Colonic mucosa (tissue), 4 donors: ENCODE results near the gene PCBP1. TPM values are rescaled to one million over a fixed set of nuclear protein-coding genes. Genes with fewer than 3 reads are reported as not detected.
A peak's percentile ranks its signal among the peaks of the same experiment; 100 is the strongest.
"Not testable (repeated sequence)": the region's sequence is repeated elsewhere in the genome, so short reads cannot be mapped to it uniquely, and the experiment has no call there.

Source experiments
- DNase-seq: peaks from one replicate; pipeline ENCODE4 v3.0.0-alpha.2; 2020
- H3K27ac ChIP-seq: fragments of 200-600 bp; one replicate; pipeline ENCODE4 v1.8.0; 2021
- H3K27me3 ChIP-seq: fragments of 200-600 bp; one replicate; pipeline ENCODE4 v1.8.0; 2021
- H3K36me3 ChIP-seq: fragments of 200-600 bp; one replicate; pipeline ENCODE4 v1.8.0; 2021
- H3K4me1 ChIP-seq: fragments of 200-600 bp; one replicate; pipeline ENCODE4 v1.8.0; 2021; ENCODE audit warnings: mild to moderate bottlenecking
- H3K4me3 ChIP-seq: fragments of 200-600 bp; one replicate; pipeline ENCODE4 v1.8.0; 2021
- H3K9ac ChIP-seq, 2 donors: one replicate each; pipeline ENCODE4 v1.7.0; 2013; ENCODE audit warnings: control low read depth in 2 of 2, low read depth in 2 of 2, low read length in 2 of 2
- H3K9me3 ChIP-seq: fragments of 200-600 bp; one replicate; pipeline ENCODE4 v1.8.0; 2021
- intact Hi-C: fragments of 100-400 bp; cut with DNase I; formaldehyde crosslinking; loops from one replicate; pipeline ENCODE4 v1.14.1; 2022
- total RNA-seq, 2 donors: library from RNA; stranded (reverse); fragmentation: NEBNext Ultra II Directional in 1 of 2; extraction: Animal tissue kit (Norgen Biotek cat#: 25700) in 1 of 2; gene quantifications; one replicate each; pipeline ENCODE4 v1.2.1, GENCODE V29; 2021
- TF ChIP-seq, protein P1 (sequence below): fragments of 200-600 bp; IDR thresholded peaks from one replicate; pipeline ENCODE4 v1.8.0; 2022; ENCODE audit warnings: antibody characterized with exemption, mild to moderate bottlenecking
- donor health status: healthy.
- donor health status: DM: no; HTN: no; CAD: no.
- donor health status: DM: no; HTN: no; CAD: no.

The PCBP1 gene
- total RNA-seq, 2 donors from 2014 or later, result 348 to 401 TPM

DNA sequence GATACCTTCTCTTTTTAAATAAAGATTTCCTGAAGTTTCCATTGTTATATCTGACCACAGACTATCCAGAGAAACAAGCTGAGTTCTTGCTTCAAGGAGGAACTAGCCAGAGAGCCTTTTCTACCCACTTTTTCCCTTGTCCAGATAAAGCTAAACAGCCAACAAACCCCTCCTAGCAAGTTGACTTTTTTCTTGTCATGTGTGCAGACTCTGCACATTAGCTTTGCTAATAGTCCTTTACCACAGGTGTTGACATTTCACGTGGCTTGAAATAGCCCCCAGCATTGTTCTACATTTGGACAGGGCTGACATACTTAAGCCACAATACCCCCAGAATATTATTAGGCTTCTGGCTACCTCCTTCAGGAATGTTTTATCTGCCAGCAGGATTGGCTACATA is 40.7 kb downstream of the PCBP1 start:
- H3K27me3 ChIP-seq, result no peaks in the 10 kb centered on the region
- peaks cover 10% of the 10 kb centered on the region for H3K4me1 ChIP-seq
- H3K9ac ChIP-seq, result no peak overlapping the region
- H3K4me3 ChIP-seq, result no peak overlapping the region
- intact Hi-C loops, result no loop called here
- TF ChIP-seq, protein P1, sequence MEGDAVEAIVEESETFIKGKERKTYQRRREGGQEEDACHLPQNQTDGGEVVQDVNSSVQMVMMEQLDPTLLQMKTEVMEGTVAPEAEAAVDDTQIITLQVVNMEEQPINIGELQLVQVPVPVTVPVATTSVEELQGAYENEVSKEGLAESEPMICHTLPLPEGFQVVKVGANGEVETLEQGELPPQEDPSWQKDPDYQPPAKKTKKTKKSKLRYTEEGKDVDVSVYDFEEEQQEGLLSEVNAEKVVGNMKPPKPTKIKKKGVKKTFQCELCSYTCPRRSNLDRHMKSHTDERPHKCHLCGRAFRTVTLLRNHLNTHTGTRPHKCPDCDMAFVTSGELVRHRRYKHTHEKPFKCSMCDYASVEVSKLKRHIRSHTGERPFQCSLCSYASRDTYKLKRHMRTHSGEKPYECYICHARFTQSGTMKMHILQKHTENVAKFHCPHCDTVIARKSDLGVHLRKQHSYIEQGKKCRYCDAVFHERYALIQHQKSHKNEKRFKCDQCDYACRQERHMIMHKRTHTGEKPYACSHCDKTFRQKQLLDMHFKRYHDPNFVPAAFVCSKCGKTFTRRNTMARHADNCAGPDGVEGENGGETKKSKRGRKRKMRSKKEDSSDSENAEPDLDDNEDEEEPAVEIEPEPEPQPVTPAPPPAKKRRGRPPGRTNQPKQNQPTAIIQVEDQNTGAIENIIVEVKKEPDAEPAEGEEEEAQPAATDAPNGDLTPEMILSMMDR, result no peak
- H3K27ac ChIP-seq, result no peak overlapping the region
- DNase-seq, result no peak
- no peaks in the 10 kb centered on the region for H3K36me3 ChIP-seq
- H3K9me3 ChIP-seq, result no peaks in the 10 kb centered on the region

DNA sequence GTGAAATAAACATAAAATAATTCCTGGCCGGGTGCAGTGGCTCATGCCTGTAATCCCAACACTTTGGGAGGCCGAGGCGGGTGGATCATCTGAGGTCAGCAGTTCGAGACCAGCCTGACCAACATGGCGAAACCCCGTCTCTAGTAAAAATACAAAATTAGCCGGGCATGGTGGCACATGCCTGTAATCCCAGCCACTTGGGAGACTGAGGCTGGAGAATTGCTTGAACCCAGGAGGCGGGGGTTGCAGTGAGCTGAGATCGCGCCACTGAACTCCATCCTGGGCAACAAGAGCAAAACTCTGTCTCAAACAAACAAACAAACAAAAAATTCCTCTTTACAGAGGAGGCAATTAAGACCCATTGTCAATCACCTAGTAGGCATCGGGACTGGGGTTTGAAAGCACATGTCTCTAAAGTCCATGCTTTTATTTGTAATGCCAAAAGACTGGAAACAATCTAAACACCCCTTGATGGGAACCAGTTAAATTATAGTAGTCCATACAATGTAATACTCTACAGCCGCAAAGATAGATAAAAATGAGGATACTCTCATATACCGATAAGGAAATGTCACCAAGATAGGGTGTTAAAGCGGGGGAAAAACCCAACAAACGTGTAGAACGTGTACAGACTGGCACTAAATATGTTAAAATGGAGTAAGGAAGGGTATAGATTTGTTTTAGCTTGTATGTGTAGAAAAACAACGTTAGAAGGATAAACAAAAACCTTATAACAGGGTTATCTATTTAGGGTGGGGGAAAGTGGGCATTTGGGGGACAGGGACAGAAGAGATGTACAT is 44.3 kb downstream of the PCBP1 start:
- Histone ChIP-seq H3K9ac (peak overlapping the region in 1 of 2 donors; percentile 78), H3K27ac (peak overlapping the region; percentile 90), H3K4me3 (peak overlapping the region; percentile 21)
- H3K36me3 ChIP-seq, H3K9me3 ChIP-seq, H3K4me1 ChIP-seq, intact Hi-C loops, DNase-seq, H3K27me3 ChIP-seq: not testable (repeated sequence)

DNA sequence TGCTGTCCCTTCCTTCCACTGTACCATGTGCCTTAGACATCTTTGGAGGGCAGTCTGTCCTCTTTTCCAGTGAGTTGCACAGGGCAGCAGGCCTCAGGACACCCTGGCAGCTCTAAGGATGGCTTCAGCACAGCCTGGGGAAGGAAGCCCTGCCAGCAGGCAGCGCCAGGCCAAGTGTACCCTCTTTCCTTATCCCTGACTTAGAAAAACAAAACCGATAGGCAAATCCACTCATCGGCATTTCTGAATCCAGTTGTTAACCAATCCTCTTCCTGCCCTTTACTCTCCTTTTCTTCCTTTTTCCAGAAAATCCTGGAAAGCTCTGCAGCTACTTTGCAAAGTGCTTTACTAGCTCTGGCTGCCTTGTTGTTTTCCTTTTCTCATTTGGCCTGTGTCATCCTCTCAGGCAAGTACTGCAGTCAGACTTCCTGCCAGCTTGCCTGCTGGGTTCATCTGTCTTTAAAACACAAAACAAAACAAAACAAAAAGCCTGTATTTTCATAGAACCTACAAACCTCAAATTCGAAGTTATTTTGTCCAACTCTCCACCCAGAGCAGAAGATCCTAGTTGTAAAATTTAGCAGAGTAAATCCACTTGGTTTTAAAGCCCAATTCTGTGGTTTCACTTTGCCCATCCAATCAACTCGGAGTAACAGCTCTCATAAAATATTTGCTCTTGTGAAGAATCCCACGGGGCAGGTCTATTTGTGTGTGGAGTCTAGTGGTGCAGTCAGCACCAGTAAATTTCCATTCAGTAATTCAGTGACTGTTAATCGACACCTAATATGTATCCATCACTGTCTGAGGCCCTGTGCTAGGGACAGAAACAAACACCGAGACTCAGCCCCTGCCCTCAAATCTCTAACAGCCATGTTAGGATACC is 45.2 kb downstream of the PCBP1 start:
- Histone ChIP-seq H3K27ac (peak overlapping the region; percentile 90), H3K9me3 (no peaks in the 10 kb centered on the region), H3K36me3 (no peaks in the 10 kb centered on the region), H3K27me3 (no peaks in the 10 kb centered on the region), H3K4me3 (peak overlapping the region; percentile 21), H3K4me1 (peaks cover 8% of the 10 kb centered on the region), H3K9ac (peak overlapping the region; percentile 51 to 78)
- intact Hi-C loops, result no loop called here
- DNase-seq, result peak; percentile 52
- TF ChIP-seq, protein P1, result no peak

DNA sequence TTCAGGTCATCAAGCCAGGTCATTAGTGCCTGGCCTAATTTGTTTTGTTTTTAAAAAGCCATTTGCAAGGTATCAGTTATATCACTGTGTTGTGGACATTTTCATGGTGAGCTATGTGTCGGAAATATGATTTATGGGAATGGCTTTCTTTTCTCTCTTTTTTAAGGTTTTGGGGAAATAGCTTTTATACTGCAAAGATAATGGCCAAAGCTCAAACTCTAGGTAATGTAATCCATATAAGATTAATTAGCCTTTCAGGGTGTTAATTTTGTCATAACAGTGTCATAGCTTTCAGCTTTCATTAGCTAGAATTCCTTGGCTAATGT is 45.8 kb downstream of the PCBP1 start:
- intact Hi-C loops, result no loop called here
- H3K4me3 ChIP-seq, result no peak overlapping the region

DNA sequence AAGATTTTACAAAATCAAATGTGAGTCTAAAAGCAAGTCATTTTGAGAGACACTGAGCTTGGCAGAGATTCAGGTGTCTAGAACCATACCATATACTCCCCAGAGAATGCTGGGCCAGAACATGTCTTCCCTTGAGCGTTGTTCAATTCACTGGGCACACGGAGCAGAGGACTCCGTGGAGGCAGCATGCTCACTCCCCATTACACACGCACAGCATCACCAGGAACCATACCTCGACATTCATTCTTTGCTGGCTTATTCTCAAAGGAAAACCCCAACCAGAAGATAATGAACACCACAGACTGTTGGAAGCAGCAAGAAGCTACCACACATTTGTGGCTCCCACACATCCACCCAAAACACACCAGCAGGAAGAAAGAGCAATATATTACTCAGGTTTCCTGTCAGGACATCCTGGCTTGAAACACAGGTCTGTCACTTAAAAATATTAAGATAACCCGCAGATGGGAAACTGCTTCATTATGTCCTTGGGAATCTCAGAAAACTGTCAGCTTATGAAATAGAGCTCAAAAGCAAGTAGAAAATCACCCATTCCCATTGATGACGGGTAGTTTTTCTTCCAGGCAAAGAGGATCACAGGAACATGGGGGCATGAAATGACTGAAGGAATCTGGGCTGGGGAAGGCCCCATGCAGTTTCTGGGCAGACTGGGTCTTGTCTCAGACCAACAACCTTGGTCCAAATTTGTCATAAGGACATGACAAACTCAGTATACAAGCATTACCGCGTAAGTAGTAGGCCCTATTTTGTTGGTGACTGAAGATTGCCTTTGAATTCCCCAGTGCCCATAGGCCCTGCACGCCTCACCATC is 46.4 kb downstream of the PCBP1 start:
- Histone ChIP-seq H3K36me3 (no peaks in the 10 kb centered on the region), H3K9me3 (no peaks in the 10 kb centered on the region), H3K27me3 (no peaks in the 10 kb centered on the region), H3K4me3 (no peak overlapping the region), H3K9ac (peak overlapping the region in 1 of 2 donors; percentile 78), H3K27ac (peak overlapping the region; percentile 90), H3K4me1 (peaks cover 8% of the 10 kb centered on the region)
- TF ChIP-seq, protein P1, result no peak
- no peak for DNase-seq
- intact Hi-C loops, result no loop called here

More for the DNA sequence above, 45.8 kb downstream of the PCBP1 start:
- no peak for DNase-seq
- TF ChIP-seq, protein P1, result no peak
- Histone ChIP-seq H3K9ac (peak overlapping the region; percentile 51 to 78), H3K4me1 (peaks cover 8% of the 10 kb centered on the region), H3K36me3 (no peaks in the 10 kb centered on the region), H3K9me3 (no peaks in the 10 kb centered on the region), H3K27me3 (no peaks in the 10 kb centered on the region), H3K27ac (peak overlapping the region; percentile 90)

DNA sequence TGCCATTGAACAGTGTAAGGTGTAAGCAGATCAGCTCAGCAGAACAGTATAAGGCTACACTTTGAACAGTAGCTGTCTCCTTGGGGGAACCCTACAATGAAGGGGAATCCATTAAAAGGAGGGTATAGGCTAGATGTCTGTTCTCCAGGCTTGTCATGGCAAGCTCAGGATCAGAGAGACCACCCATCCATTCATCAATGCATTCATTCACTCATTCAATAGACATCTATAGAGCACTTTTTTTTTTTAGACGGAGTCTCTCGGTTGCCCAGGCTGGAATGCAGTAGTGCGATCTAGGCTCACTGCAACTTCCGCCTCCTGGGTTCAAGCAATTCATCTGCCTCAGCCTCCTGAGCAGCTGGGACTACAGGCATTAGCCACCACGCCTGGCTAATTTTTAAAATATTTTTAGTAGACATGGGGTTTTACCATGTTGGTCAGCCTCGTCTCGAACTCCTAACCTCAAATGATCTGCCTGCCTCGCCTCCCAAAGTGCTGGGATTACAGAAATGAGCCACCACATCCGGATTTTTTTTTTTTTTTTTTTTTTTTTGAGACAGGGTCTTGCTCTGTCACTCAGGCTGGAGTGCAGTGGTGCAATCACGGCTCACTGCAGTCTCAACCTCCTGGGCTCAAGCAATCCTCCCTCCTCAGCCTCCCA is 47.2 kb downstream of the PCBP1 start:
- H3K9me3 ChIP-seq, H3K9ac ChIP-seq, H3K4me1 ChIP-seq, H3K27me3 ChIP-seq, intact Hi-C loops, H3K4me3 ChIP-seq, DNase-seq, H3K36me3 ChIP-seq: not testable (repeated sequence)
- H3K27ac ChIP-seq, result peak overlapping the region; percentile 90
